Adipose tissue (tissue), 3 donors: ENCODE data around the gene RNF148. TPM values are rescaled to one million over a fixed set of nuclear protein-coding genes. Genes with fewer than 3 reads are reported as not detected.

ENCODE experiments used
- H3K27ac ChIP-seq: one replicate; pipeline ENCODE4 v1.5.1; 2013; ENCODE audit warnings: low read depth, low read length
- WGBS, 3 donors: extraction: QIAGEN DNeasy Blood & Tissue Kit; methylation state at CpG; one replicate each; pipeline ENCODE4 v1.1.7; 2013; 5-methylcytosine and 5-hydroxymethylcytosine counted together
- polyA plus RNA-seq, 3 donors: library from polyadenylated mRNA; stranded (reverse); fragments of 200-250 nt; gene quantifications; one replicate each; pipeline ENCODE4 v1.2.3, GENCODE V29; 2013
- donor health status: healthy with polysubstance abuse.
- donor health status: Bipolar disorder and iron deficiency.
- donor health status: healthy.

The RNF148 gene
- polyA plus RNA-seq, 3 donors: 0.08 to 0.22 (median 0.10) TPM

GRCh38 chr7:122663733-122664132 lies 39.0 kb downstream of the RNF148 start:
- no peak overlapping the region for H3K27ac ChIP-seq
- WGBS, 3 donors: 73 to 91% (median 74%) methylated on average over 2 of the region's 2 CpGs

DNA sequence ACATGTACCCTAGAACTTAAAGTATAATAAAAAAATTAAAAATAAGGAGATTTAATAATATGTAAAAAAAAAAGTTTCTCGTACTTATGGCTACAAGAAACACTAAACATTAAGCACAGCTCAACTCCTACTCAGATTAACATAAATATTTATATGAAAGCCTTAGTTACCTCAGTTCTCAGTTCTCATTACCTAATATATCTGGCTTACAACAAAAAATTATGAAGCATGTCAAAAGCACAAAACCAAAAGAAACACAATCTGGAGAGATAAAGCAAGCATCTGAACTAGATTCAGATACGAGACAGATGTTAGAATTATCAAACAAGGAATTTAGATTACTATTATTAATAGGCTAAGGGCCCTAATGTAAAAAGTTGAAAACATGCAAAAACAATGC lies 43.9 kb downstream of the RNF148 start:
- 66 to 93% (median 73%) methylated on average over 2 of the region's 2 CpGs for WGBS, 3 donors
- no peak overlapping the region for H3K27ac ChIP-seq

- H3K27ac ChIP-seq: no peak overlapping the region
Measured at GRCh38 chr7:122653685-122654084, 49.0 kb downstream of the RNF148 start.

DNA sequence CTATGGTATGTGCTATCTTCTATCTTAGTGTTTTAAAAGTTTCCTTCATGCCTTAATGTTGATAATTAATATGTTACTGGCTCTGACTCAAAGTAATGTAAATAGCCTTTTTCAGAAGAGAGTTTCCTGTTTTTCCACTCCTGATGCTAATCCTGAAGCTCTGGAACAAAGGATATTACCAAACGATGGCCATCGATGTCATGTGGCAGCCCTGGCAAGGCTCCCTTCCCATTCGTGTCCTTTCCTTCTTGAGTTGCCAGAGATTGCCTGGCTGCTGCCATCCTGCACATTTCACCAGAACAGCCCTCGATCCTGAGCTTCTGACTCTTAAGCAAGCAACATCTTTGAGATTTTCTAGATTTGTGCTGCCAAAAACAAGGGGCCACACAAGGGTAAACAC lies 49.8 kb downstream of the RNF148 start:
- 27 to 61% (median 49%) methylated on average over 4 of the region's 4 CpGs for WGBS, 3 donors
- no peak overlapping the region for H3K27ac ChIP-seq

More at GRCh38 chr7:122653685-122654084, 49.0 kb downstream of the RNF148 start:
- 81 to 91% (median 87%) methylated on average over 5 of the region's 5 CpGs for WGBS, 3 donors

Other genes with a start within 250 kb of the RNF148 start
- under 1 TPM in 1 of 3 donors, not detected in 2; 0.10 TPM for gene RNF133, start 3.8 kb downstream of the RNF148 start, polyA plus RNA-seq
- 10 to 100 TPM in 2 of 3 donors, 1 to 10 TPM in 1; 7.3 to 14.8 (median 11.5) TPM for gene CADPS2, start 183.5 kb upstream of the RNF148 start, polyA plus RNA-seq